Measurements from ENCODE around the gene TNC.

TNC gene

DNA sequence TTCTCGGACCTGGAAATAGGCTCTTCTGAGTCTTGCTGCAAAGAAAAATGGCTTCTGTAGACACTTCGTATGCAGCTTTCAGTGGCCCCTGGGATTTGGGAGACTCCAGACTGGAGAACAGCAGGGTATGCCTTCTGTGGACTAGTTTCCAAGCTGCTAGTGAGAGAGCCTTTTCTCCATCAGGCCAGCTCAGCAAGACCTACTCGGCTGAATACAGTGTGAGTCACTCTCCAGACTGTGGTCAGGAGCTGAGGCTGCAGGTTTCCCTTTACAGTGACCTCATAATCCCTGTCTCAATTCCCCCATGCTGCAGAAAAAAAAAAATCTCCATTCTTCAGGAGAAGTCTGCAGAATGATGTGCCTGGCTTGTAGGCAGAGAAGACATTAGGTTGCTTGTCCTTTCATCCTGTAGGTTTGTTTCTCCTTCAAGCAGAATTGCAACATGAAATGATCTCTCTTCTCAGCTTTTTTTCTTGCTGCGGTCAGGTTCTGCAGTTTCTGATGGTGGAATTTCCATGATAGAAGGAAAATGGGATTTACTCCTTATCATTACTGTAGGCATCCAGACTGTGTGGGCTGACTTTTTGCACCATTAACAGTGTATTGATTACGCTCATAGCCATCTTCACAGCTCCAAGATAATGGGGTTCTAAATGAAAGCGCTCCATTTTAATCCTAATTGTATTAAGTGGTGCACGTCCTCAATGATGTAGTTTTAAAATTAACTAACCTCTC is 109.3 kb downstream of the TNC start:
- no peak for DNase-seq (ENCODE audit: low read depth)

DNA sequence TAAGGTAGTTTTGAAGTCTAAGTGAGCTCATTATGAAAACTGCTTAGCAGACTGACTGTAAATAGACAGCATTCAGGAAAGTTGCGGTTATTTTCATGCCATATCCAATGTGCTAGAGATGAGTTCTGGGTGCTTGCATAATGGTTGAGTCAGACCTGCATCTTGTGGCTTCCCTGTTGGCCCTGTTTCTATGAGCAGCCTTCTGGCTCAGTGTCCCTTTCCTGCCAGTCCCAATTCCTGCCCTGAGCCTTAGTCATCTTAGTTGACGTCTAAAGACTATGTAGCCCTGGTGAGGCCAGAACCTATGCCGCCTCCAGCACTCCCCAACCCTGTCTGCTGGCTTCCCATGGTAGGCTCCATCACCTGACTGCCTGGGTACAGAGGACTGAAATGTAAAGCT is 111.3 kb downstream of the TNC start:
- DNase-seq (ENCODE audit: low read depth), result no peak

DNA sequence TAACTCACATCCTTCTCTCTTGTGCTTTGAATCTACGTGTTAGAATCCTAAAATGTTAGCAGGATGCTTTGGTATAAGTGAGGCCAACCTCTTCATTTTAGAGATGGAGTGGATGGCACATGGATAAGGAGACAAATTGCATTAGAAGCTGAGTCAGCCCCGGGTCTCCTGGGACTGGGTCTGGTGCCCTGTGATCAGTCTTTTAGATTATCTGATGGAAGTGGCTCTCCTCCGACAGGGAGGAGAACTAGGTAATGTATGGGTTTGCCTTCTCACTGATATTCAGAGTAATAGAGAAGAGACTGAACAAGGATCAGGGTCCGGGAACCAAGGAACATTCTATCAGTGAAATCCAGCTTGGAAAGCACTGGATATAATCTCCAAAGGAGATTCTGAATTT is 112.6 kb downstream of the TNC start:
- no peak for DNase-seq (ENCODE audit: low read depth)

- no peak for DNase-seq (ENCODE audit: low read depth)
Observed at GRCh38 chr9:115004545-115004944, 113.4 kb downstream of the TNC start.

- no peak for DNase-seq (ENCODE audit: low read depth)
Observed at GRCh38 chr9:115002371-115003120, 115.4 kb downstream of the TNC start.

GRCh38 chr9:115000217-115000639 is 117.7 kb downstream of the TNC start:
- DNase-seq (ENCODE audit: low read depth), result no peak

DNA sequence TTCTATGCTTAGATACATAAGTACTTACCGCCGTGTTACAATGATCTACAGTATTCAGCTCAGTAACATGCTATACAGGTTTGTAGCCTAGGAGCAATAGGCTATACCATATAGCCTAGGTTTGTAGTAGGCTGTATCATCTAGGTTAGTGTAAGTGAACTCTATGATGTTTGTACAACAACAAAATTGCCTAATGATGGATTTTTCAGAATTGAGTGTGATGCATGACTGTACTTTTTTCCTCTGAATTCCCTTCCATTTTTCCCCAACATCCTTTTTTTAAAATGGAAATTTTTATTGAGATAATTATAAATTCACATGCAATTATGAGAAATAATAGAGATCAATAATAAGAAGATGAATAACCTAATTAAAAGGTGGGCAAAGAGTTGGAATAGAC is 119.6 kb downstream of the TNC start:
- DNase-seq (ENCODE audit: low read depth), result no peak

DNA sequence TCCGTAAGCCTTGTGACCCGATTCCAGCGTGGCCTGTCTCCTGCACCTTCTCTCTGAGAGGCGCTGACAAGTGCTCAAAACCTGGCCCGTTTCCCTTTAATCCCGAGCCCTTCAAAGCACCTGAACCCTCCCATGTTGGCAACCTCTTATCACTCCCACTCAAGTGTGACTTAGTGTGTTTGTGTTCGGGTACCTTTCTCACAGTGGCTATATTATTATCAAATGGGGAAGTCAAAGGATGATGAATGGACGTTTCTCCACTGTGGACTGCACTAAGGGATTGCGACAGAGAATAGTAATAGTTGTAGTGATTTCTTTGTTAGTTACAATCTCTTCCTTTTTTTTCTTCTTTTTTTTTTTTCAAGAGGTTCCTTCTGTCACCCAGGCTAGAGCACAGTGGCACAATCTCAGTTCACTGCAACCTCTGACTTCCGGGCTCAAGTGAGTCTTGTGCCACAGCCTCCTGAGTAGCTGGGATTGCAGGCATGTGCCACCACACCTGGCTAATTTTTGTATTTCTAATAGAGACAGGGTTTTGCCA is 122.2 kb downstream of the TNC start:
- DNase-seq (ENCODE audit: low read depth), result no peak

- DNase-seq (ENCODE audit: low read depth), result no peak
Observed at GRCh38 chr9:114994768-114995167, 123.2 kb downstream of the TNC start.

DNA sequence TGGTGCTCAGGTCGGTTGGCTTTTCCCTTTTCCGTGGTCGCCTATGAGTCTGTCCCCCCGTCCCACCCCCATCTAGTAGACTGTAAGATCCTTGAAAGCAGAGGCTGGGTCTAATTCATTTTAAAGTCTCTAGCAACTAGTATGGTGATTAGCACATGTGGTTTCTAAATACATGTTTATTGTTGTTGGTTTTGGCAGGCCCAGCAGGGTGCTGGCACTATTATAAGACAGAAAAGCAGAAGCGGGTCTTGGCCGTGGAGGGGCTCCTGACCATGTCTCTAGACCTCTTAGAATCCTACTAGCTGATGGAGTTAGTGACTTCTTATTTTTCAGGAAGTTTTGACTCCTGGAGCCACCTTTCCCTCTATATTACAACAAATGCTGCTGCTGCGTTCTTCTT is 126.1 kb downstream of the TNC start:
- DNase-seq (ENCODE audit: low read depth), result no peak

- DNase-seq (ENCODE audit: low read depth), result no peak
Observed at GRCh38 chr9:114990901-114991300, 127.1 kb downstream of the TNC start.

- no peak for DNase-seq (ENCODE audit: low read depth)
Observed at GRCh38 chr9:114989600-114990410, 128.2 kb downstream of the TNC start.

DNA sequence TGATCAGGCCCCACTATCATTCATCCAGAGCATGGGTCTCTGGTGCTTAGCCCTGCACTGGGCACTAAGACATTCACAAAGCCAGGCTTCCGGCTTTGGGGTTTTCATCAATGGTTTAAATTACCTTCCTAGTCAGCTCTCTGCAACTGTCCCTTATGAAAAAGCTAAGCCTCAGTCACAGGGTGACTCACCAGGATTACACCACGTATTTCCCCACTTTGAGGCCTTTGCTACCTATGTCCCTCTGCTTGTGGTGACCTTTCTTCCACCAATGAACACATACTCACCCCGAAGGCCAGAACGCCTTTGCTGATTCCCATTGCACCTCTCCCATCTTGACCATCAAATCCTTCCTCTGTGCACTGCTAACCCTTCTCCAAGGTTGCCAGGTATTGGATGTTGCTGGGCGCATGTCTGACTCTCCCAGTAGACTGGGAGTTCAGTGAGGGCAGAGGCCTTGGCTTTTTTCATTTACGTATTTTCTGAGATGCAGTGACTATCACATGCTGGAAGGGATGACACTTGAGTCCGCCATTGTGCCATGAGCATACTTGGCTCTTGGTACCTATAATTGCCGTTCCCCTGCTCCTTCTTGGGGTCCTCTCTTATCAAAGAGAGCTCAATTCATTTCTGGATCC is 128.9 kb downstream of the TNC start:
- no peak for DNase-seq (ENCODE audit: low read depth)

- no peak for DNase-seq (ENCODE audit: low read depth)
Observed at GRCh38 chr9:114987116-114987515, 130.8 kb downstream of the TNC start.

DNA sequence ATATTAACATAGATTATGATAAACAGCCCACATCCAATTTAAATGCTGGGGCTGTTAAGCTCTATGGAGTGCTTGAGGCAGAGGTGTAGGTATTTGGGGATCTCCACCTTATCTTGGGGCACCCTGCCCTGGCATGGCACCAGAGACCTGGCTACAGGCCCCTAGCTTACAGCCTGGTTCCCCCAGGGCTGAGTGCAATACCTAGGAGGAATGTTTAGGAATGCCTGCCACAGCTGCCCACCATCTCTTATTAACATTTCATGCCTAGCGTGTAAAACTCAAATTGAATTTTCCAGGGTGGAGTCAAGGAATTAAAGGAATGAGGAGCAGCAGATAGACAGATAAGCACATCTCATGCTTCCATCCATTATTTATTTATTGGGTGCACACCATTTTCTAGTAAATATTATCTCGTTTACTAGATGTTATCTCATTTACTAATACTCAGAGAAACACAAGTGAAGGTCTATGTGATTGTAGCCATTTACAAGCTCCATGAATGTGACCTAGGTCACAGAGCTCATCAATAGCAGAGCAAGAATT is 131.9 kb downstream of the TNC start:
- DNase-seq (ENCODE audit: low read depth), result no peak

DNA sequence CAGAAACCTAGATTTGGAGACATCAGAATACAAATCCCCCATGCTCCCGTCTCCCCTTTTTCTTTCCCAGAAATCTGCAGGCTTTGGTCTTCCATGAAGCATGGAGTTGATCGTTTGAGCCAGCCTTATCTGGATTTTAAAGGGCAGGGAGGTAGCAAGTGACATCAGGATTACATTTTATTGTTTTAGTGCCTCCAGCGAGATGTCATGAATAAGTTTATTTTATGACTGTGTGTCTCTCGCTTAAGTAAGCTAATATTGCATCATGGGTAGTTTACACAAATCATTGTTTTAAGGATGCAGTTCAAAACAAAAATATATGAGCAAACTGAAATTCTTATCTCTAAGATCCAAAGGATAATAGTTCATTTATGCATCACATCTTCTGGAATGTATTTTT is 136.9 kb downstream of the TNC start:
- no peak for DNase-seq (ENCODE audit: low read depth)

DNA sequence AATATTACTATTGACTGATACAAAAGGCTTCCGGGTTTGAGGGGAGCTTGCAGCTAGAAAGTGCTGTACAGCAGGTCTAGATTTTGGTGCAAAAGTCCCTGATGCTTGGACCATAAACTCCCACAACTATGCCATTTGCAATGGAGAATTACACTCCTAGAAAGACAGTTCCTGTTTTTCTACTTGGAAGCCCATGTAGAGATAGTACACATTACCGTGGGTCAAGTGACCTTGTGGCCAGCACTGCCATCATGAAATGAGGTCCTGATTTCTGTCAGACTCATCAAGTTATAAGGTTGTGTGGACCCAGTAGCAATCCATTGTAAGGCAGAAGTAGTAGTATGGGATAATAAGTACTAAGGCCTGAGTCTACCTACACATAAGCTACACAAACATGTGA is 144.7 kb downstream of the TNC start:
- DNase-seq (ENCODE audit: low read depth), result no peak

GRCh38 chr9:114972510-114973136 is 145.3 kb downstream of the TNC start:
- no peak for DNase-seq (ENCODE audit: low read depth)

Data from stimulated activated CD8-positive, alpha-beta memory T cell treated with anti-CD3 and anti-CD28 coated beads, Interleukin-12 subunit alpha, Interleukin-12 subunit beta, amount 100 ng/mL, for 4 hours (primary cell).